Activated CD8-positive, alpha-beta memory T cell treated with anti-CD3 and anti-CD28 coated beads, Interleukin-2, amount 50 U/mL, for 24 hours (primary cell): ENCODE measurements around the gene SOX6.

Source experiments
- DNase-seq: peaks from one replicate; pipeline ENCODE4 v3.0.0-alpha.2; 2020; ENCODE audit errors: extremely low read depth

The SOX6 gene

DNA sequence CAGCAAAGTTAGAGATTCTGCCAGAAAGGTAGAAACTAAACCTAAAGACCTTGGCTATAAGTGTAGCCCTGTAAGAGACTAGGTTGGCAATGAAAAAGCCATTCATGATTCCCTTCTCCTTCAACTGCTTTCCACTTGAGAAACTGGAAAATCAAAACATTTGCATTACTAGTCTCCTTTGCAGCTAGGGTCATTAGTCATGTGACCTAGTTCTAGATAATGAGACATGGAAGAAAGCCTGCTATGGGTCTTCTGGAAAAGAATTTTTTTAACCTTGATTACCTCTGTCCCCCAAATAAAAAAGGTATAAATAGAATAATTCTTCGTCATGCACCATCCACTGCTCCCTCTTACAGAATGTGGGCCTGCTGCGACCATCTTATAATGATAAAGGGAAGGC, 80.1 kb downstream of the SOX6 start:
- DNase-seq = no peak

DNA sequence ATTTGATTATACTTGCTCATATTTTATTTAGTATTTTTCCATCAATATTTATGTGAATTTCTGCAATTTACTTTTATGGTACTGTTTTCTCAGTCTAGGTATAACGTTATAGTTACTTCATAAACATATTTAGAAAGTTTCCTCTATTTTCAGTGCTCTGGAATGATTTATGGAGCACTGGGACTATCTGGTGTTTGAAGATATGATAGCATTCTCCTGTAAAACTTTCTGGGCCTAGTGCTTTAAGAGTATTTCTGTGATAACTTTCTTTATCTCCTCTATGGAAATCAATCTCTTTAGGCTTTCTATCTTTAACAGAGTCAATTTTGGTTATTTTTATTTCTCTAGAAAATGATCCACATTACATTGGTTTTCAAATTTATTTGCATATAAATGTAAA, 85.1 kb downstream of the SOX6 start:
- no peak for DNase-seq

DNA sequence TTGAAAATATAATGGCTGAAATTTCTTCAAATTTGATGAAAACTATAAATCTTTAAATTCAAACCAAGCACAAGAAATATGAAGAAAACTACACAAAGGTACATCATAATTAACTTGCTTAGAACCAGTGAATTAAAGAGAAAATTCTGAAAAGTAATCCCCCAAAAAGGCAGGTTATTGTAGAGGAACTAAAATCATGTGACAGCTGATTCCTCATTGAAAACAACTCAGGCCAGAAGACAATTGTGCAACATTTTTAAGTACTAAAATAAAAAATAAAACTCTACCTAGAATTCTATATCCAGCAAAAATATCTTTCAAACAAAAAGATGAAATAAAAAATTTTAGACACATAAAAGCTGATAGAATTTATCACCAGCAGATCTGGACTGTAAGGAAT, 90.3 kb downstream of the SOX6 start:
- no peak for DNase-seq

DNA sequence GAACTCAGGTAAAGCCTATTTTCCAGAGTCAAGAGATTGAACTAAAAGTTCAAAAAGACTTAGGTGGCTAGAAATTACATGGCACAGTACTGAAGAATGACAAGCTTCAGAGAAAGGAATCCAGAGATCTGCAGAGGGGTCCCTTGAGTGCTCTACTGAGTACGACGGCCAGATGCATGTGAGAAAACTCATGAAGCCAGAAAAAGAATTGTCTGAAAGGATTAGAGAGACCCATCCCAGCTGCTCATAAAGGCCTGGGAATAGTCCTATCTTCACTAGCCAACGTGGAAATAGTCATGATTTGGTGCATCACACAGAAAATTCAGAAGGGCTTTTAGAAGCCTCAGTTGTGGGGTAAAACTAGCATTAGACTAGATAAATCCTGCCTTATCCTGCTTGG, 91.3 kb downstream of the SOX6 start:
- DNase-seq = no peak

DNA sequence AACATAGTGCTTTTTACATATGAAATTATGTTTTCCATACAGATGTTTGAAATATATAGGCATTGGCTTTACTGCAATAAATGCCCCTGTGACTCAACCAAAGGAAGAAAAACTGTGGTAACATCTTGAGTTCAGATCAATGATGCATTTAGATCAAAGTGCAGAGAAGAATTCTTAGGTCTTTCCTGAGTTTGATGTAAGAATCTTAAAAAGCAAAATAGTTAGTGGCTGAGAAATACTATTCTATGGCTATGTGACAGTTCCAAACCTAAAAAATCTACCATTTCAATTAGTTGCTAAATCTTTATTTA, 93.7 kb downstream of the SOX6 start:
- no peak for DNase-seq

DNA sequence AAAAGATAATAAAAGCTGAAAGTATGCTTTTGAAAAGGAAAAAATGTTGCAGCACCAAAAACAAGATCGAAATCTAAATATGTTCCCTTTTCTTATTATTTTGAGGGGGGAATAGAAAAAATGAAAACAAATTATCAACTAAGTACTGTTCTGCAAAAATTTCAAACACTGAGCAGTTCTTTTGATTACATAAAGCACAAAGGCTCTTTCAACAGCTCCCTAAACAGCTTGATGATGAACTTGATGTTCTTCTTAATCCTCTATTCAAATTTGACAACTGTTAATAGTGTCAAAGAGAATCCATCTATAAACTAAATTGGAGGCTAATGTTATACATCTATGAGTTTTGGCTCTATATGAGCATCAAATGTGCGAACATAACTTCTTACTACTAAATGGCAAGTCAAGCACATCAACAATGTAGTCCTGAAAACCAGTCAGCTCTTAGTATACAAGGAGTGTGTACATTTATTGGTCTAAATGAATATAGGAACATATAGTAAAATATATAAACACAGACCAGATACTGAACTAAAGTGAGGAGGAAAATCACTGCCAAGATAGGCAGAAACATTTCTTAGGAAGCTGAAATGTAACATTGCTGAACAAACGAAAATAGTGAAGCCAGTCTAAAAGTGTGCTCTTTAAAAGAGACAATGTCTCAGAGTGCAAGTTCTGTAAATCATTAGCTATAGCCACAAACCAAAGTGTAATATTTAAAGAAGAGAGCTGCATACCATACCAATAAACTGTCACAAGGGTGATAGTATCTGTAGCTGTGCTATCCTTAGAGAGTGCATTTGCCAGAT, 94.3 kb downstream of the SOX6 start:
- no peak for DNase-seq

DNA sequence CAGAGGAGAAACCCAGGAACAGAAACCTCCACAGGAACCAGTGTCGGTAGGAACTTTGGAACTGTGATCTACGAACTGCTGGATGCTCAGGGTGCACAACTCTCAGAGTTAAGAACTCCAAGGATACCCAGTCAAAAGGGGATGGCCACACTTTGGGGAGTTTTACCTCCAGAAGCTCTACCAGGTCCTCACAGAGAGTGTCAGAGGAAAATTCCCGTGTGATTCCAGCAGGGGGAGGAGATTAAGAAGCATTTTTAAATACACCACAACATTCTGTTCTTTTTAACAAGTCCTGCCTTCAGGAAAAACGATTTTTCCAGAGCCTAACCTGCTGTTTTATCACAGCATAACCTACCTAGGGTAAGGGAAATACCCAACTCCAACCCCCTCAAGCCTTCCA, 104.0 kb downstream of the SOX6 start:
- no peak for DNase-seq

DNA sequence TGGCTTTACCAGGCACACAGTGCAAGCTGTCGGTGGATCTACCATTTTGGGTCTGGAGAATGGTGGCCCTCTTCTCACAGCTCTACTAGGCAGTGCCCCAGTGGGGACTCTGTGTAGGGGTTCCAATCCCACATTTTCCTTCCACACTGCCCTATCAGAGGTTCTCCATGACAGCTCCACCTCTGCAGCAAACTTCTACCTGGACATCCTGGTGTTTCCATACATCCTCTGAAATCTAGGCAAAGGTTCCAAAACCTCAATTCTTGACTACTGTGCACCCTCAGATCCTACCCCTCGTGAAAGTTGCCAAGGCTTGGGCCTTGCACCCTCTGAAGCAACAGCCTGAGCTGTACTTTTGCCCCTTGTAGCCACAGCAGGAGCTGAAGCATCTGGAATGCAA, 108.1 kb downstream of the SOX6 start:
- no peak for DNase-seq

DNA sequence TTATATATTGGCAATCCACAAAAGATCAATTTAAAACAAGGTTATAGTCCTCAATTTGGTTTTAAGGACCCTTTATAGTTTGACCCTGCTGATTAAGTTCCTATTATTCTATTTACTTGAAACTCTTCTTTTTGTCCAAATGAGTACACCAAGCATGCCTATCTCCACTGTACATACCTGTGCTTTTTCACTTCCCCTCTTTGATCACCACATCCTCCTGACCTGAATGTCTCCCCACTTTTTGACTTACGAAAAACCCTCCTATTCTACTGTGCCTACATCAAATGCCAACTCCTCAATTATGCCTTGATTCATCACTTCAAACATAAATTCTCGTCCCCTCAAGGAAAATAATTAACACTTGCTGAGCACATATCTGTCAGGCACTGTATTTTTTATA, 113.5 kb downstream of the SOX6 start:
- DNase-seq = no peak

DNA sequence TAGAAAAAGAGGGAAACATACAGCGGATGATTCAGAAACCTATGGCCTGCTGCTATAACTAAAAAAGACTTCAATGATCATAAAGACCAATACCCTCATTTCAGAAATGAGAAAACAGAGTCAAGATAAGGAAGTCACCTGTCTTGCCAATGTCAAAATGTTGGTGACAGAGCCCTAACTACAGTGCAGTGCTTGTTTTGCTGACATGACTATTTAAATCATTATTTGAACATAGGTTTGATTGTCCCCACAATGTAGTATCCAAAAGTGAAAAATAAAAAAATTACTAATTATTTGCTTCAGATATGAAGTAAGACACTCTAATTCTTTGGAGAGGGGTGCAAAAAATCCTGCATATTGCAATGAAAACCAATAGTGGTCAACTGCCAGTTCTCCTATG, 115.7 kb downstream of the SOX6 start:
- no peak for DNase-seq

DNA sequence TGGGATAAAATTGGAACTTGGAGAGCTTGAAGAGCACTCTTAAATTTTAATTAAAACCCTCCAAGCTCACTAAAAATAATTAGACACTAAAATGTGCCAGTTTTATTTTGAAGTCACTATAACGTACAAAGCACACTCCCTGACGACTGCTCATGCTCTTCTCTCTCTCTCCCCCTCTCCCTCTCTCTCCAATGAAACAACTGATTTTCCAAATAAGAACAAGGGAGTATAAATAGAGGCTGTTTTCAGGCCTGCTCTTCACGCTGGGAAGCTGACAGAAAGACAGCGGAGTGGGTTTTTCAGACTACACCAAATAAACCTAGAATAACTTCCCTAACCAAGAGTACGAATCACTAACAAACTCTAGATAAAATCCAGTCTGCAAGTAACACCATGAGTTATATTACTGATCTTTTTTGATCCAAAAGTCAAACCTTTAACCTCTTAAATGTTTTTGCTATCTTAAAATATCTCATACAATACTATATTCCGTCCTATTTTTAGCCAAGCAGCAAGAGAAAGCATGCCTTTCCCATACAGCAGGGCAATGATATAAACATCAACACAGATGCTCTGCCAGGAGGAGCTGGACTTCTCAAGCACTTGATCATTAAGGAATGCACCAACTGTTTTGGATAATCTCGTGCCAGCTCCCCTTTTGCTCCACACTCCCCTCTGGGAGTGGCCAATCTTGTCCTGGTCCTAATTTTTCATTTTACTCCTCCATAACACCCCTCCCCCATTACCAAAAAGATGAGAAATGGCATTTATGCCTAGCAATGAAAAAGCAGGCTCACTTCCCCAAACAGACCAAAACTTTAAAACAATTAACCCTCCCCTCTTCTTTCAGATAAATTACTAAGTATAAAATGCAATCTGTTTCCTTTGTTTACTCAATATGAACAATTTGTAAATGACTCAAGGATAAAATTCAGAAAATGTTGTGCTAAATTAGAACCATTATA, 116.9 kb downstream of the SOX6 start:
- DNase-seq = no peak

DNA sequence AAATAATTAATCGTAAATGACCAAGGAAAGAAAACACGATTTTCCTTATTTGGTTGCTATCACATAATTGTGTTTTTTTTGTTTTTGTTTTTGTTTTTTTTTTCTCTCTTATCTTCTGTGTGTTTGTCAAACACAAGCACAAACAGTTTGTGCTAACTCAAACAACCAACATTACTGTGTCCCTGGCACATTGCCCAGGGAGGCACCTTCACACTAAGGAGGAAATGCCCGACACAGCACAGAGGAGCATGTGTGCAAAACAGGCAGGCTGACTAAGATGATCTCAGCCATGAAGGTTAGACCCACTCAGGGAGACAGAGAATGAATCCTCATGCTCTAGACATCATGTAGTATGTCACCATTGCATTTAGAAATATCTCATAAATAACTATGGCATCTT, 130.1 kb downstream of the SOX6 start:
- DNase-seq = no peak

DNA sequence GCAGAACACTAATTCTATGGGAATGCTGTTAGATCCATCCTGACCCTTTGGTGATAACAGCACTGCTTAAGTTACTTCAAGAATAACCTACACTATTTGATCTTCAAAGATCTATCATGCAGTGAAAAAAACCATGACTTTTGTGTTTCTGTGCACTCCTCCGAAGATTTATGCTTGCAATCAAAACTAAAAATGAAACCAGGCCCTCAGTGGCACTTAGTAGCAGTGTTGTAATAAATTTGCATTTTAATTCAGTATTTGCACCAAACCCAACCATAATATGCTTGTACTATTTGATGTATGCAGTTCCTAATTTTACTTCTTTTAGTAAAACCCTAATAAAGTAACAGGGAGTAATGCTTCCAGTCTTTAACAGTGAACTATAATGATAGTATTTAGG, 130.7 kb downstream of the SOX6 start:
- no peak for DNase-seq

DNA sequence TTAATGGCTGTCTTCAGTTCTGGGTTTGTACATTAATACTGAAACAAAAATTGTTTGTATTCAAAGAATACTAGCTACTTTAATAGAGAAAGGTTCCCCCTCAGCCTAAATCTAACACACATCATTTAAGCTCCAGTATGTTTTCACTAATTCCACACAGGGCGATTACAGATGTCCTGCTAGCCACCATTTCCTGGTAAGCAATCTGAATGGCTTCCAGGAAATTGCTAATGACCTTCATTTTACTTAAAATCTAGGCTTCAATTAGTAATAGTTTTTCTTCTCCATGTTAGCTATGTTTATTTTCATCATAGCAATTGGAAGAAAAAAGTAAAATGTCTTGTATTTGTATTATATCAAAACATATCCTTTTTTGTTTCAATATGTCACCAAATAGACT, 132.8 kb downstream of the SOX6 start:
- DNase-seq = no peak

DNA sequence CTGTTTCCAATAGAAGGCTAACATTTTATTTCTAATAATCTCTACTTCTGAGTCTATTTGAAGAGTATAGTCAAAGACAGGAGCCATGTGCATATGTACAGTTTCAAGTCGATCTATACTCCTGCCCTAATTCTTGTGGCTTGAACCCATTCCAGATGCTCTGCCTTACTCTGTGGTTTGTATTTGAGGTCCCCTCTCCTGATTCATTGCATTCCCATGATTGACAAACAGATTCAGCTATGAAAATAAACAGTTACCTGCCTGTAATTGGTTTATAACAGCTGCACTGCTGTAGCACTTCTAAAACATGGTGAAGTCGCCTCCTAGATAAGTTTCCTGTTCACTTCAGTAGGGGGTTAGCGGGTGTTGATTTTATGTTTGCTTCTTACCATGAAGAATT, 138.7 kb downstream of the SOX6 start:
- no peak for DNase-seq

DNA sequence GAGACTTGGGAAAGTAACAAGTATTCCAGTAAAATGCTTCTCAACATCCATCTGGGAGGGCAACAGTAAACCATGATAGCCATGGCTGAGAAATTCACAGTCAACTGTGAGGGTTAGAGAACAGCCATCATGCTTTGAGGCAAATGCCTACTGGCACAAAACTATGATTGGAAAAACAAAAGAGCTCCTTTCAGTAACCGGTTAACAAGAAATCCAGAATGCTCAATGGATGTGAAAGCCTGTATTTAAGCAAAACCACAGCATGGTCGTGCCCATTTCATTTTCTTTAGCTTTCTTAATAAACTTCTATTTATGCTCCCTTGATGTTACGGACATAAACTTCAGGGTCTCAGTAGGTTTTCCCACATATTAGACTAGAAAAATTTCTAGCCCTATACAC, 139.5 kb downstream of the SOX6 start:
- no peak for DNase-seq

DNA sequence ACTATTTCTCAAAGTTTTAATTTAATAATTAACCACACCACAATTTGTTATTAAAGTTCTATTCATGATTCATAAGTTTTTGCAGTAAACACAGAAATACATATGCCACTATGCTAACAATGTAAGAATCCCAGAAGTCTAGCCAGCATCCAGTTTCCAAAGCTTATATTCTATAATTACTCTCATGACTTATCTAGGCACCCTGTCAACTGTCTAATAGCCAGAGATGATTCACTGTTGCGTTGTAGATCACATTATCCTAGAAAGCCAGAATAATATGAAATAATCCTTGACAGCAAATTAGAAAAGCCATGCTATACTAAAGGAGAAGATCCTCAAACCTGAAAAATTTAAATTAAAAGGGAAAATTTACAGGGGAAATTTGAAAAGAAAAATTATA, 141.0 kb downstream of the SOX6 start:
- DNase-seq = no peak

DNA sequence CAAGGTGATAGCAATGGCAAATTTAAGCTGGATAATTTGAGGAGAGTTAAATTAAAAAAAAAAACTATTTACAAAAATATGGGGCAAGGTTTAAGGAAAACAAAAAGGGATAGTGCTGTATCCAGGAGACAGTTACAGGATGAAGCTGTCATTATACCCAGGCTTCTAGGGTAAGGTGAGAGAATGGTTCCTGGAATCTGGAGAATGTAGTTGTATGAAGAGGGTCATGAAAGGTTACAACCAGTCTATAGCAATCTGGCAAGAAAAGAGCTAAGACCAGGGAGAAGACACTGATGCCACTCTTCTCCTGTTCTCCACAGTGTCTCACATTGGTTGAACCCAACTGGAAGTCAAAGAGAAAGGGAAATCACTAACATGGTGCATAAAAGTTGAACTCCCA, 144.9 kb downstream of the SOX6 start:
- no peak for DNase-seq

DNA sequence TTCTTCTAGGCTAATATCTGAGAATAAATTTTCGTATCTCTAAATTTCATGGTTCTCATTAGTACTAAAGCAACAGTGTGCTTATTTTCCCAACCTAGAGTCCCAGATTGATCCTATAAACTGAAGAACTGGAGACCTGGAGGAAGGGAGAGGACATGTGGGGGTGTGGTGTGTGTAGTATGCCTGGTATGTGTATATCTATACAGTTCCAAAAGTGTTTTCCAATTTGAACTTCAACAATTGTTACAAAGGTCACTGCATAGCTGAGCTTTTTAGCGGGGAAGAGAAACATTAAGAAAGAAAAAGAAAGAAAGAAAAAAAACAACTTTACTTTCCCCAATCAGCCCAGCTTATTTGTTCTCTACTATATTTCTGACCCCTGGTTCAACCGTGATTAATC, 152.1 kb downstream of the SOX6 start:
- no peak for DNase-seq

DNA sequence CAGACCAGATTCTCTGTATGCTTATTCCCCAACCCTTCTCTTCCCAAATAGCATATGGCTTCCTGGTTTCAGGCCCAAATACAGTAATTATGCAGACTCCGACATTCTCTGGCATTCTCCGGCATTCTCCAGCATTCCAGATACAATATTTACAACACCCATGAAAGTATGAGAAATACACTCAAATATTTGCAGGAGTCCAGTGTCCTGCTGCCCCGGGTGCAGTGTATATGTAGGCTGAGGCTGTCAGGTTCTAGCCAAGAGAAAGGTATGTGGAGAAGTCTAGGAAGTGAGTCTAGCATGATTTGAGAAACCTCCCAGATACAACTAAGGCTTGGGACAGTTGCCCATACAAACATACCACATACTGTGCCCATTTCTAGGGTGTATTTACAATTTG, 160.7 kb downstream of the SOX6 start:
- DNase-seq = no peak

DNA sequence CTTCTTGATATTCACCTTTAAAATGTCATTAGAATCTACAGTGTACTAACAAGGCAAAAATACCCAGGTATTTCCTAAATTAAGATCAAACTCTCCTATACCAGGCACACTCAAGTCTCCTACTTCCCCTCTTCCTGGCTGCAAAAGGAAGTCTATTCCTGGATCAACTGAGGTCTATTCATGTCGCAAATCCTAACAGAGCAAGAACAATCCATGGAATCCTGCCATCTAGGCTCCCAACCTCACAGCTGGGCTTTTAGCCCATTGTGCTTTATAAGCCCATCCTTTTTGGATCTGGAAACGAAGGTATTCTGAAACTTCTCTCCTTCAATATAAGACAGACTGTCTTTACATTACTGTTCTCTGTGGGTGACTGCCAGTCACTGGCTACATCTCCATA, 161.8 kb downstream of the SOX6 start:
- DNase-seq = no peak

DNA sequence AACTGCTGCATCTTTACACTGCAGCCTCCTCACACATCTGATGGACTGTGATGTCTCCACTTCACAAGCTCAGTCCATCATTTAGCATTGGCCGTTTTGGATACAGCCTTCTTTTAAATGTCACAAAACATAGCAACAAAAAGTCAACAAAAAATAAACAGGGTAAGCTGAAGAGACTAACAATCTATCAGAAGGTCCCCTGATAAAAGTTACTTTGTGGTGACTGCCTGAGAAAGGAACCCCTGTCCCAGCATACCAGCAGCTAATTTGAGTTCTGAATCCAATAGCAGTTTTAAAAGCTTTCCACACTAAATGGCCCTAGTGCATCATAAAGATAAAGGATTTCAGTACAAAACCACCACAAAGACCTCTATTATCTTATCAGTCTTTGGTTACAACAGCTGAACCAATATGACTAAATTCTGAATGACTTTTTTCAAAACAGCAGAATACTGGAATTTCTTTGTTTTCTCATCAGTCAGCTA, 162.4 kb downstream of the SOX6 start:
- DNase-seq = no peak

DNA sequence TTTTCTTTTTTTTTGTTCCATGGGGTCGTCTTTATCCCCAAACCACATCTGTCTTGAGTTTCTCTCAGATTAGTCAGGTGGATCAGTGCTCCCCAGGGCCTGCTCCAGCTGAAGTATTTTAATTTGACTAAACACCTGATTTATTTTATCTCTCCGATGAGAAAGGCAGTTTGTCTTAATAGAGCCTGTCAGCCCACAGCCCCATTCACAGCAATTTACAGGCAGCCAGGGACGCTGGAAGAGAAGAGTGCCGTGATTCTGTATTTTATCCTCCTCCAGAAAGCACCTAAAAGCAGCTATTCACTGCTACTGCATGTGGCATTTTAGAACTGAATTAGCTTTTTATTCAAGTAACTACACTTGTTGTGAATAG, 164.5 kb downstream of the SOX6 start:
- no peak for DNase-seq
